Kidney (tissue), 14 donors: ENCODE measurements around the gene SMURF1. TPM values are rescaled to one million over a fixed set of nuclear protein-coding genes. Genes with fewer than 3 reads are reported as not detected.

Experiments
- DNase-seq, 5 donors: peaks; one replicate each; pipeline ENCODE4 v3.0.0-alpha.2; 2013 to 2020
- FAIRE-seq: peaks from 2 replicates; lab custom pipeline; 2012; peaks lifted over from hg19 to GRCh38; lab: Jason Lieb, UNC
- H3K27ac ChIP-seq, 2 donors: one replicate each; pipeline ENCODE4 v1.7.0; 2013; ENCODE audit warnings: low read depth in 2 of 2, low read length in 2 of 2, inconsistent platforms in 1 of 2
- H3K27me3 ChIP-seq: one replicate; pipeline ENCODE4 v1.7.1; 2013; ENCODE audit warnings: low read length, inconsistent platforms; ENCODE audit not compliant: control insufficient read depth, insufficient read depth
- H3K36me3 ChIP-seq, 3 donors: one replicate each; pipeline versions ENCODE4 v1.7.0 to v1.7.1; 2013; ENCODE audit warnings: low read length in 3 of 3, control low read depth in 1 of 3, inconsistent platforms in 1 of 3; ENCODE audit not compliant: insufficient read depth in 3 of 3, control insufficient read depth in 2 of 3
- H3K4me1 ChIP-seq, 3 donors: one replicate each; pipeline versions ENCODE4 v1.7.0 to v1.7.1; 2013; ENCODE audit warnings: low read length in 3 of 3, inconsistent platforms in 1 of 3, low read depth in 1 of 3; ENCODE audit not compliant: control insufficient read depth in 2 of 3, insufficient read depth in 2 of 3
- H3K4me3 ChIP-seq, 3 donors: one replicate each; pipeline versions ENCODE4 v1.7.0 to v1.8.1; 2013; ENCODE audit warnings: low read length in 3 of 3, control low read depth in 1 of 3, inconsistent platforms in 1 of 3
- H3K9ac ChIP-seq, 3 donors: one replicate each; pipeline versions ENCODE4 v1.7.0 to v1.7.1; 2013; ENCODE audit warnings: low read length in 3 of 3, control low read depth in 1 of 3, inconsistent platforms in 1 of 3
- H3K9me3 ChIP-seq, 3 donors: one replicate each; pipeline versions ENCODE4 v1.7.0 to v1.7.1; 2013; ENCODE audit warnings: low read length in 3 of 3, control low read depth in 1 of 3, inconsistent platforms in 1 of 3; ENCODE audit not compliant: control insufficient read depth in 2 of 3, insufficient read depth in 1 of 3
- CTCF ChIP-seq: IDR thresholded peaks from 3 replicates; pipeline ENCODE4 v1.5.1; 2012; ENCODE audit warnings: mild to moderate bottlenecking, moderate library complexity, borderline replicate concordance; ENCODE audit not compliant: insufficient read depth; ENCODE audit errors: extremely low read depth
- intact Hi-C: fragments of 100-400 bp; cut with DNase I; formaldehyde crosslinking; loops from one replicate; pipeline ENCODE4 v1.11.1; 2022
- polyA plus RNA-seq: library from polyadenylated mRNA; stranded (reverse); fragments of 350-450 nt; fragmentation: Illumina TruSeq; extraction: RNeasy Lipid Tissue Mini Kit (QIAGEN cat#74804); gene quantifications from one replicate; pipeline ENCODE4 v1.2.3, GENCODE V29; 2014; ENCODE audit warnings: low read depth, low replicate concordance; ENCODE audit not compliant: insufficient read depth
- total RNA-seq: library from RNA; stranded (reverse); fragmentation: NEBNext Ultra II Directional; extraction: Animal tissue kit (Norgen Biotek cat#: 25700); gene quantifications from one replicate; pipeline ENCODE4 v1.2.1, GENCODE V29; 2021
- donor health status: control.
- donor health status: control.
- donor health status: control.
- donor health status: control.
- donor health status: control.
- donor health status: DM: yes; HTN: yes; CAD: no.
- donor health status: Normal renal cell carcinoma (clear cell type).

Gene SMURF1
- total and polyA plus RNA-seq, 2 donors from 2014 or later: 6.3 to 29.8 TPM

- H3K27me3 ChIP-seq: no peaks in the 10 kb centered on the region
- FAIRE-seq: no peak
- peak overlapping the region in 1 of 2 donors; percentile 79 for H3K27ac ChIP-seq
- no peak for TF ChIP-seq CTCF
- no peak overlapping the region for H3K9ac ChIP-seq
- H3K36me3 ChIP-seq: no peaks in the 10 kb centered on the region
- peaks cover 0 to 7% (median 5%) of the 10 kb centered on the region in 3 donors for H3K4me1 ChIP-seq
- DNase-seq: no peak
- H3K4me3 ChIP-seq: no peak overlapping the region
- intact Hi-C loops: no loop called here
- no peaks in the 10 kb centered on the region for H3K9me3 ChIP-seq
These were observed 22.3 kb downstream of the SMURF1 start for GRCh38 chr7:99121496-99122021.

- peaks cover 0 to 7% (median 5%) of the 10 kb centered on the region in 3 donors for H3K4me1 ChIP-seq
- no peaks in the 10 kb centered on the region for H3K27me3 ChIP-seq
- H3K27ac ChIP-seq: no peak overlapping the region
- H3K9ac ChIP-seq: no peak overlapping the region
- DNase-seq (no peak), FAIRE-seq (no peak)
- no peaks in the 10 kb centered on the region for H3K9me3 ChIP-seq
- TF ChIP-seq CTCF: no peak
- intact Hi-C loops: no loop called here
- no peak overlapping the region for H3K4me3 ChIP-seq
- H3K36me3 ChIP-seq: no peaks in the 10 kb centered on the region
These were observed 23.0 kb downstream of the SMURF1 start for GRCh38 chr7:99120916-99121315.

- H3K9ac ChIP-seq: no peak overlapping the region
- no peaks in the 10 kb centered on the region for H3K27me3 ChIP-seq
- H3K27ac ChIP-seq: no peak overlapping the region
- no peaks in the 10 kb centered on the region for H3K36me3 ChIP-seq
- intact Hi-C loops: no loop called here
- H3K4me3 ChIP-seq: no peak overlapping the region
- FAIRE-seq (no peak), DNase-seq (no peak)
- H3K9me3 ChIP-seq: no peaks in the 10 kb centered on the region
- no peak for TF ChIP-seq CTCF
- peaks cover 0 to 7% (median 4%) of the 10 kb centered on the region in 3 donors for H3K4me1 ChIP-seq
These were observed 23.4 kb downstream of the SMURF1 start for GRCh38 chr7:99120501-99120900.

- FAIRE-seq (no peak), DNase-seq (no peak)
- Histone ChIP-seq H3K27me3 (no peaks in the 10 kb centered on the region), H3K27ac (no peak overlapping the region), H3K36me3 (no peaks in the 10 kb centered on the region), H3K4me1 (no peaks in the 10 kb centered on the region), H3K4me3 (no peak overlapping the region), H3K9me3 (no peaks in the 10 kb centered on the region), H3K9ac (no peak overlapping the region)
- TF ChIP-seq CTCF: no peak
- intact Hi-C loops: no loop called here
These were observed 25.8 kb downstream of the SMURF1 start for GRCh38 chr7:99118077-99118476.
